Kidney epithelial cell (primary cell): Measurements from ENCODE around the gene C1QTNF3. TPM values are rescaled to one million over a fixed set of nuclear protein-coding genes. Genes with fewer than 3 reads are reported as not detected.

ENCODE experiments used
- DNase-seq: peaks from one replicate; pipeline ENCODE4 v3.0.0-alpha.2; 2010; ENCODE audit warnings: low read depth
- H3K27me3 ChIP-seq: 2 replicates; pipeline ENCODE4 v1.6.0; 2011; ENCODE audit warnings: low read length; ENCODE audit not compliant: control insufficient read depth, insufficient read depth
- H3K36me3 ChIP-seq: 2 replicates; pipeline ENCODE4 v1.5.1; 2011; ENCODE audit warnings: low read length; ENCODE audit not compliant: control insufficient read depth, insufficient read depth
- H3K4me3 ChIP-seq: 2 replicates; pipeline ENCODE4 v1.5.1; 2011; ENCODE audit warnings: low read depth, mild to moderate bottlenecking, control low read depth, low read length
- CTCF ChIP-seq: IDR thresholded peaks from 2 replicates; pipeline ENCODE4 v1.5.1; 2011; ENCODE audit warnings: mild to moderate bottlenecking, moderate library complexity, low read length, control low read depth, inconsistent platforms; ENCODE audit not compliant: insufficient read depth, poor library complexity, severe bottlenecking
- total RNA-seq: library from RNA; depleted of rRNA; stranded (reverse); fragments of >200 nt; gene quantifications from 2 replicates; pipeline ENCODE4 v1.2.3, GENCODE V29; 2015

C1QTNF3 gene
- total RNA-seq, 1 donor from 2014 or later = 1.1 TPM

- no peak for TF ChIP-seq CTCF
- DNase-seq = no peak
- H3K27me3 ChIP-seq = no peaks in the 10 kb centered on the region
- H3K36me3 ChIP-seq = peaks cover 1% of the 10 kb centered on the region
- H3K4me3 ChIP-seq = no peak overlapping the region
Measured at GRCh38 chr5:34030048-34030447, 13.0 kb downstream of the C1QTNF3 start.

- peaks cover 1% of the 10 kb centered on the region for H3K36me3 ChIP-seq
- no peak overlapping the region for H3K4me3 ChIP-seq
- no peak for TF ChIP-seq CTCF
- DNase-seq = no peak
- H3K27me3 ChIP-seq = no peaks in the 10 kb centered on the region
Measured at GRCh38 chr5:34028349-34028748, 14.7 kb downstream of the C1QTNF3 start.

- DNase-seq = no peak
- Histone ChIP-seq H3K4me3 (no peak overlapping the region), H3K27me3 (no peaks in the 10 kb centered on the region), H3K36me3 (no peaks in the 10 kb centered on the region)
- no peak for TF ChIP-seq CTCF
Measured at GRCh38 chr5:34026089-34026761, 16.8 kb downstream of the C1QTNF3 start.

- no peak for TF ChIP-seq CTCF
- no peak for DNase-seq
- H3K36me3 ChIP-seq = no peaks in the 10 kb centered on the region
- H3K27me3 ChIP-seq = no peaks in the 10 kb centered on the region
- H3K4me3 ChIP-seq = no peak overlapping the region
Measured at GRCh38 chr5:34022121-34022705, 20.8 kb downstream of the C1QTNF3 start.

- no peak for DNase-seq
- Histone ChIP-seq H3K36me3 (no peaks in the 10 kb centered on the region), H3K27me3 (no peaks in the 10 kb centered on the region), H3K4me3 (no peak overlapping the region)
- TF ChIP-seq CTCF = no peak
Measured at GRCh38 chr5:34021334-34021733, 21.7 kb downstream of the C1QTNF3 start.

- Histone ChIP-seq H3K27me3 (no peaks in the 10 kb centered on the region), H3K36me3 (no peaks in the 10 kb centered on the region), H3K4me3 (no peak overlapping the region)
- no peak for DNase-seq
- TF ChIP-seq CTCF = no peak
Measured at GRCh38 chr5:34020726-34021125, 22.3 kb downstream of the C1QTNF3 start.
